ENCODE results near the gene AP3S2. TPM values are rescaled to one million over a fixed set of nuclear protein-coding genes. Genes with fewer than 3 reads are reported as not detected.
"Not testable (repeated sequence)": the region's sequence is repeated elsewhere in the genome, so short reads cannot be mapped to it uniquely, and the experiment has no call there.

The AP3S2 gene
- total RNA-seq: 10 to 100 TPM; 33.0 to 35.6 TPM
- long read RNA-seq, full-length matches to known transcripts: 91 of 100 reads
- long read RNA-seq, partial matches to known transcripts: 0 of 100 reads
- long read RNA-seq, other reads (novel, unspliced or antisense): 9 of 100 reads

GRCh38 chr15:89893696-89894447 lies at the start of gene AP3S2:
TSS of gene AP3S2 (minus strand) at chr15:89893994. CDS start at chr15:89893949, 45 bp downstream.
- peak; percentile 92 for DNase-seq
- intact Hi-C loops (cut with DNase I): loop anchor here in 1 of 2 donors (10.0 kb wide), 1 partner anchor 371 kb away; the partner anchor contains the start of gene NGRN
- peak; percentile 99 for ATAC-seq

GRCh38 chr15:89939910-89940309 lies 46.1 kb upstream of the AP3S2 start:
- intact Hi-C loops (cut with DNase I): no loop called here
- ATAC-seq: no peak

DNA sequence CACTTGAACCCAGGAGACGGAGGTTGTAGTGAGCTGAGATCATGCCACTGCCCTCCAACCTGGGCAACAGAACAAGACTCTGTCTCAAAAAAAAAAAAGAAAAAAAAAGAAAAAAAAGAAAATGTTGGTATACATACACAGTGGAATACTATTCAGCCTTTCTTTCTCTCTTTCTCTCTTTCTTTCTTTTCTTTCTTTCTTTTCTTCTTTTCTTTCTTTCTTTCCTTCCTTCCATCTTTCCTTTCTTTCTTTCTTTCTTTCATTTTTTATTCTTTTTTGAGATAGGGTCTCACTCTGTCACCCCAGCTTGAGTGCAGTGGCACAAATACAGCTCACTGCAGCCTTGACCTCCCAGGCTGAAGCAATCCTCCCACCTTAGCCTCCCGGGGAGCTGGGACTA lies 45.6 kb upstream of the AP3S2 start:
- DNase-seq; ATAC-seq; intact Hi-C loops (cut with DNase I): not testable (repeated sequence)

More at GRCh38 chr15:89939910-89940309, 46.1 kb upstream of the AP3S2 start:
- DNase-seq: no peak

DNA sequence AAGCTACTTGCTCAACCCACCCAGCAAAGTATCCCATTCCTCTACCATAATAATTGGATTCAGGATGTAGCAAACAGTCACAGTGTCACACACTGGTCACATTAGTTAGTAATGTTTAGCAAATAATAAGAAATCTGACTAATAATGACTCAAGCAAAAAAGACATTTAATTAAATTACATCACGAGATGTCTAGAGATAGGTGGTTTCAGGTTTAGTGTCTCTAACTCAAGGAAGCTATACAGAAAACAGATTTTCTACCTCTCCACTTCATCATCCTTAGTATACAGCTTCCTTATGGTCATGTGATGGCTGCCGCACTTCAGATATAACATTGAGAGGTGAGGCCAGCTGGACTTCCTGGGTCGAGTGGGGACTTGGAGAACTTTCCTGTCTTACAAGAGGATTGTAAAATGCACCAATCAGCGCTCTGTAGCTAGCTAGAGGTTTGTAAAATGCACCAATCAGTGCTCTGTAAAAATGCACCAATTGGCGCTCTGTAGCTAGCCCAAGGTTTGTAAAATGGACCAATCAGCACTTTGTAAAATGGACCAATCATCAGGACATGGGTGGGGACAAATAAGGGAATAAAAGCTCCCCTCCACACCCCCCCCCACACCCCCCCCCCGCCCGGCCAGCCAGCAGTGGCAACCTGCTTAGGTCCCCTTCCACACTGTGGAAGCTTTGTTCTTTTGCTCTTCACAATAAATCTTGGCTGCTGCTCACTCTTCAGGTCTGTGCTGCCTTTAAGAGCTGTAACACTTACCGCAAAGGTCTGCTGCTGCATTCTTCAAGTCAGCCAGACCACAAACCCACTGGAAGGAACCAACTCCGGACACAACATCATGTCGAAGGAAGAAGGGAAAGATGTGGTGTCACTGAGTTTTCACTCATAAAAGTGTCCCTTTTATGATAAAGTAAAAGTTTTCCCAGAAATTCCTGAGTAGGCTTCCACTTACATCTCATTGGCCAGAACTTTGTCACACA lies 43.9 kb upstream of the AP3S2 start:
- no peak for ATAC-seq
- intact Hi-C loops (cut with DNase I): no loop called here
- DNase-seq: no peak

- intact Hi-C loops (cut with DNase I): no loop called here
- DNase-seq: no peak
- ATAC-seq: no peak
Measured at GRCh38 chr15:89936786-89937265, 43.0 kb upstream of the AP3S2 start.

DNA sequence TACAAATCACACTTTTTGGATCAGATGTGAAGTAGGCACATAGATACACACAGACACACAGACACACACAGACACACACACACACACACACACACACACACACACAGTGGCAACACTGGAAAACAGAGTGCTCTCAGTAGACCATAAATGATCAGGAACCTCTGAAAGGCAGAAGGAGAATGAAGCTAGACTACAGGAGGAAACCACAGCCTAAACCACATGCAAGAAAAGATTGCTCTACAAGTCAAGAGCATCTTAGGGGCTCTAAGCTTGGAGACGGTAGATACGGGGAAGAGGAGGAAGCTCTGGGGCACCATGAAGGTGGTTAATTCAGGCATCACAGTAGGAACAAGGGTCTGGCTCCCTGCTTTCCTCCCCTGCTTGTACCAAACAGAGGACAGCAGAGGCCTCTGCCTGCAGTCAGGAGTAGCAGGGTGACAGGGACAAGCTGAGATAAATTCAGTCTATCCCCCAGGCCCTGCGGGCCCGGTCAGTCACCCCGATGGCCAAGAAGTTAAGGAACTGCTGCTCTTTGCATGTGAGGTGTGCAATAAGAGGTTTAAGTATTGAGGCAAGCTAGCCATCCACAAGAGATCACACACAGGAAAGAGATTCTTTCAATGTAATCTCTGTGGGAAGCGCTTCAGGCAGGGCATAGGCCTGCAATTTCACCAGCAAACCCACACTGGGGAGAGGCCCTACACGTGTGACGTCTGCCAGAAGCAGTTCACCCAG lies 42.4 kb upstream of the AP3S2 start:
- DNase-seq (no peak), ATAC-seq (no peak)
- intact Hi-C loops (cut with DNase I): no loop called here

DNA sequence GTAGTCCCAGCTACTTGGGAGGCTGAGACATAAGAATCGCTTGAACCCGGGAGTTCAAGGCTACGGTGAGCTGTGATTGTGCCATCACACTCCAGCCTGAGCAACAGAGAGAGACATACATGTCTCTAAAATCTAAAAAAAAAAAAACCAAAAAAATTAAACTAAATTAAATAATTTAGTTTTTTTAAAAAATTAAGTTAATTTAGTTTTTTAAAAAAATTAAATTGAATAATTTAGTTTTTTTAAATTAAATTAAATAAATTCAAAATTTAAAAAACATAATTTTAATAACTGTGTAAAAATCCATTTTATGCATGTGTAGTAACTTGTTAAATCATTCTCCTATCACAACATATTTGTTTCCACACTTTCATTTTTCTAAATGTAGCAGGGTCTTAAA lies 39.1 kb upstream of the AP3S2 start:
- DNase-seq (no peak), ATAC-seq (no peak)
- intact Hi-C loops (cut with DNase I): no loop called here

DNA sequence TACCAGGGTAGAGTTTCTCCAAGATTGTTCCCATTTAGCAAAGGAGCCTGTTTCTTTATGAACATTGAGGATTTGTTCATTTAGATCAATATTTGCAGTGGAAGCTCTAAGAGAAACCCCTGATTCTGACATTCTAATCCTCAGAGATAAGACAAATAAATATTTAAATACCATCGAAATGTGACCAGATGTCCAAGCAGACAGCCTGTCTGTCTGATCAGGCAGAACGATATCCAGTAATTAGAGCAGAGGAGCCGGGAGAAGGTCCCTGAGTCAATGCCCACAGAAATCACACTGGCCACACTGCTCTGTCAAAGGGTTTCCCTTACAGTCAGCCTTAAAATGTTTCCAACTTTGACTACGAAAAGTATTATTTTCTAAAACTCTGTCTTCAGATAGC lies 34.6 kb upstream of the AP3S2 start:
- DNase-seq (no peak), ATAC-seq (no peak)
- intact Hi-C loops (cut with DNase I): no loop called here

GRCh38 chr15:89926158-89926557 lies 32.4 kb upstream of the AP3S2 start:
- ATAC-seq: no peak
- no peak for DNase-seq
- intact Hi-C loops (cut with DNase I): no loop called here

DNA sequence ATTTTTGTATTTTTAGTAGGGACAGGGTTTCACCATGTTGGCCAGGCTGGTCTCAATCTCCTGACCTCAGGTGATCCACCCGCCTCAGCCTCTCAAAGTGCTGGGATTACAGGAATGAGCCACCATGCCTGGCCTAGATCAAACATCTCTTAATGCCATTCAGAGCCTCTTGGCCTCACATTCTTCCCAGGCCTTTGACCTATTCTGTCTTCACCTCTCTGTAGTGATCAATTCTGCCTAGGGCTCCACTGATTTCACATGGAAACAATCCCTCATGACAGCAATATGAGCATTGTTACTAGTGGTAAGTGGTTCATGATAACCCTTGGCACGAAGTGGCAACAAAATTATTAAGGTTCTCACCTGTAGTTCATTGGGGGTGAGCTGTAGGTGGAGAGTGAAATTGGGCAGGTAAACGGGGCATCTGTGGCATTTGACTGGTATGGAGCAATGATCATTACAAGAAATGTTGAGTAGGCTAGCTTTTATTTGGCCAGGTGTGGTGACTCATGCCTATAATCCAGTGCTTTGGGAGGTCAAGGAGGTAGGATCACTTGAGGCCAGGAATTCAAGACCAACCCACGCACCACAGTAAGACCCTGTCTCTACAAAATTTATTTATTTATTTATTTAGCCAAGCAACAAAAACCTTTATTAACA lies 23.8 kb upstream of the AP3S2 start:
- intact Hi-C loops (cut with DNase I): no loop called here
- no peak for ATAC-seq
- DNase-seq: no peak

GRCh38 chr15:89916660-89917059 lies 22.9 kb upstream of the AP3S2 start:
- DNase-seq (no peak), ATAC-seq (no peak)
- intact Hi-C loops (cut with DNase I): no loop called here

DNA sequence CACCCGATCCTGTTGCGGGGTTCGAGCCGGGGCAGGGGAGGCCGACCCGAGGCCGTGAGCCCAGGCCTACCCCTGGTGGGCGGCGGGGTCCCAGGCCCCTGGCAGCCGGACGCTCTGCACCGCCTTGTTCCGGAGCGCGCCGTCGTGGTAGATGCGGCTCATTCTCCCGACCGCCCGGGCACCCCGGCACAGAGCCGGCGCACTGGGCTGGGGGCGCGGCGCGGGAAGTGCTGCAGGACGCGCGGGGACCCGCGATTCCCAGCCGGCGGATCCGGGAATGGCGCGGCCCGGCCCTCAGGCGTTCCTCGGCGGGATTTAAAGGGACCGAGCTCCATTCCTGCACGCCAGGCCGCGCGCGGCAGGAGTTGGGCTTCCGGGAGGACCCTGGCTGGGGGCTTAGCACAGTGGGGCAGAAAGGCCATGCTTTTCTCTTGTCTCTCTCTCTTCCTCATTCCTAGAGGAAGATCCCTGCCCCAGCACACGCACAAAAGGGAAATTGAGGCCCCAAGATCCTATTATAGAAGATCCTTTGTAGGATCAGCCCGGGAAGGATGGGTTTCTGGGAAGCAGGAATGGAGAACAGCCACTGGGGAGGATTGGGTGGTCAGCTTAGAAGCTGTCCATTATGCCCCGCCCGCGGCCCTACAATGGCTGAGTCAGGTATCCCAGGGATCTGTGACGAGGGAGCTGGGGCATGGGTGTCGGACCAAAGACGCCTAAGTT lies 19.0 kb upstream of the AP3S2 start, which contains the start of gene ARPIN:
ARPIN (minus strand) TSS at position 279 of the 723 bp plus-strand sequence; CDS start at position 162, 117 bp downstream.
- peak; percentile 73 for DNase-seq
- intact Hi-C loops (cut with DNase I): loop anchor here in 1 of 2 donors (5.0 kb wide), 1 partner anchor 154 kb away; no protein-coding TSS in a partner anchor
- peak; percentile 91 to 92 for ATAC-seq

DNA sequence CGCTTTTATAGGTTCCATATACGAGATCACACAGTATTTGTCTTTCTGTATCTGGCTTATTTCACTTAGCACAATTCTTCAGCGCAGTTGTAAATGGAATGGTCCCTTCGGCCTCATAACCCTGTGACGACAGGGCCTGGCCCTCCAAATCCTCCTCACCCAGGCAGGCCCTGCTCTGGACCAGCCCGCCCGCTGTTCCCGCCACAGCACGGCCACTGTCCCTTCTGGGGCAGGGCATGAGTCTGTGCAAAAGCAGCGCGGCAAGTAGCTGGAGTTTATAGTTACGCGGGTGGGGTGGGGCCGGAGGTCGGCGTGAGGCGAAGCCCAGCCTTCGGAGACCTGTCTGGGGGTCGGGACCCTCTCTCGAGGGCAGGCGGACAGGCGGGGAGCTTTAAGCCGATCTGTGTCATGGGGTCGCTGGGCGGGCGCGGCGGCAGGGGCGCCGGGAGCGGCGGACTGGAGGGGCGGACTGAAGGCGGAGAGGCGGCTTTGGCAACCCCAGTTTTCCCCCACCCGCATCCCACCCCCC lies 18.4 kb upstream of the AP3S2 start:
- DNase-seq (peak; percentile 54), ATAC-seq (peak; percentile 85 to 87)
- intact Hi-C loops (cut with DNase I): loop anchor here in 1 of 2 donors (5.0 kb wide), 1 partner anchor 155 kb away; no protein-coding TSS in a partner anchor

DNA sequence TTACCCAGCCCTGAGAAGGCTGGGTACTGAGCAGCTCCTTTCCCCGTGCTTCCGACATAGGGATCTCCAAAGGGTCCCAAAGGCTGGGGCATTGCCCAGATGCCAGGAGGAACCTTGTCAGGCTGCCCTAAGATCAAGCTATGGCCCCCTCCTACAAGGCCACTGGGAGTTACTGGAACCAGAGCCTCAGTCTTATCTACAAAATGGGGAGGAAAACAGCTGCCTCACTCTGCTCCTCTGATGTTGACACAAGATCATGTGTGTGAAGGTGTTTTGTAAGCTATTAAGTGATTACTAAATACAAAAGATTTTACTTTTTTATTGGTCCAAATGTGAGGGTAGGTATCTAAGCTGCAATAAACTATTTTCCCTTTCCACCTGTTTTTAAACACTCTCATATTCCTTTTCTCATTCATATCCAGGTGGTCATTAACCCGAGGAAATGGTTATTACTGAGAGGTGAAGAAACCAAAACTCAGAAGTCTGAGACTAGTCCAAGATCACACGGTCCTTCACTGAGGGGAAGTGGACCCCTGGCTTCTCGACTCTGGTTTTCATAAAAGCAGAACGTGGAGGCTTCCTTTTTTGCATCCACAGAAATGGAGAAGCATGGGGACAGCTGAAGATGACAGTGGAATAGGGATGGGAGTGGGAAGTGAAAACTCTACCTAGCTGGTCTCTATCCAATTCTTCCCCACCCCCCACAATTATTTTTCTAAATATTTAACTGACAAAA lies 17.3 kb upstream of the AP3S2 start:
- no peak for ATAC-seq

GRCh38 chr15:89909611-89910010 lies 15.8 kb upstream of the AP3S2 start:
- intact Hi-C loops (cut with DNase I): loop anchor here (5.0 to 10.0 kb wide), 2 partner anchors 158 to 175 kb away; no protein-coding TSS in a partner anchor
- no peak for DNase-seq
- no peak for ATAC-seq

More for the DNA sequence above, 17.3 kb upstream of the AP3S2 start:
- DNase-seq: no peak
- intact Hi-C loops (cut with DNase I): loop anchor here in 1 of 2 donors (5.0 kb wide), 1 partner anchor 156 kb away; no protein-coding TSS in a partner anchor

DNA sequence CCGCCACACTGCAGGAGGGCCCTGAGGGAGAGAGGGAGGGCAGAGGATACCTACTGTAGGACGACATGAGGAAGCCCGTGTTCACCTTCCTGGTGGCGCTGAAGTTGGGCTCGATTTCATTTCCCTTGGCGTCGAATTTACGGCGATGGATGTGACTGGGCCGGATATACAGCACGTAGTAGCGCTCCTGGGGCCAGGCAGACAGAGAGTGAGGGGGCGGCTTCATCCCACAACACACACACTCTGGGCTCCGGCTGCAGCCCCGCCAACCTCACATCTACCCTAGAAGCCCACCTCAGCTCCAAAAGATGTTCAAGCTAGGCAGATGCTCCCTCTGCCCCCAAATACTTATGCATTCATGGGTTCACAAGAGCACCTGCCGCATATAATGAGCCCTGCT lies 14.4 kb upstream of the AP3S2 start:
- ATAC-seq: no peak
- DNase-seq: no peak
- intact Hi-C loops (cut with DNase I): loop anchor here in 1 of 2 donors (10.0 kb wide), 1 partner anchor 177 kb away; no protein-coding TSS in a partner anchor

Data from left cardiac atrium (tissue), 4 donors.